GM12892 (cell line): ENCODE data around the gene PPP1CA.
A peak's percentile ranks its signal among the peaks of the same experiment; 100 is the strongest.

Source experiments
- POLR2A ChIP-seq: IDR thresholded peaks from 2 replicates; pipeline ENCODE4 v1.6.1; 2011; ENCODE audit warnings: low read depth, low read length, control low read depth
- POLR2AphosphoS5 ChIP-seq: IDR thresholded peaks from 2 replicates; pipeline ENCODE4 v1.6.1; 2011; ENCODE audit warnings: low read depth, low read length, control low read depth
- TAF1 ChIP-seq: IDR thresholded peaks from 2 replicates; pipeline ENCODE4 v1.6.1; 2011; ENCODE audit warnings: low read depth, mild to moderate bottlenecking, control low read depth, low read length, borderline replicate concordance

DNA sequence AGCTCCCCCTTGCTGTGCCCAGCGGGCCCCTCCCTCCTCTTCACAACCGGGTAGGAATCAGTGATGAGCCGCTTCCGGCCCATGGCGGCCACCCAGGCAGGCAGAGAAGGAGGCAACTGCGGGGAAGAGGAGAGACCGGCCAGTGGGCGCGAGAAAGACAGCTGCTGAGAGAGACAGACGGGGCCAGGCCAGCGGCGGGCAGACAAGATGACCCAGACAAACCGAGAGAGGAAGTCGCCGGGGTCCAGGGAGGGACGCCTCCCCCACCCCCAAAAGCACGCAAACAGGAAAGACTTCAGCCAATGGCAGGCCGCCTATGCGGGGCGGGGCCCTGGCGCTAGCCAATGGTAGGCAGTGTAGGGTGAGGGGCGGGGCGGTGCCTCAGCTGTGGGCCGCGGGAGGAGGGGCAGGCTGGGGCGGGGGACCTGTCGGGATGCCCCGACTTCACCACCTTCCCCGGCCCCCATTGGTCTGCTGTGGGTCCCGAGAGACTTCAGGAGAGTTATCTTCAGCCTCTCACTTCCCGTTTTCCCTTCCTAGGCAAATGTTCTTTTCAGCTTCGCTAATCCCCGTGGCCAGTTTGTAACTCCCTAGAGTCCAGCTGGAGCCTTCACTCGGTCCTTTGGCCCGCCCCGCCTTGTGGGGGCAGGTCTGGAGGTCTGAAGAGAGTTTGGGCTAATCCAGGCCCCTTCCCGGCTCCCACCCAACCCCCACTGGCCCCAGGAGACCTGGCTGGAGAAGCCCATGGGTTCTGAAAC lies 48.2 kb downstream of the PPP1CA start, which contains the start of gene POLD4:
- peak; percentile 90 for TF ChIP-seq POLR2A
- peak; percentile 91 for TF ChIP-seq POLR2AphosphoS5
- TF ChIP-seq TAF1, result peak; percentile 76
